GM12891 (cell line): ENCODE results near the gene DPP7.

Experiments
- POLR2A ChIP-seq: IDR thresholded peaks from 2 replicates; pipeline ENCODE4 v1.6.1; 2011; ENCODE audit warnings: low read depth, low read length, control low read depth
- POLR2AphosphoS5 ChIP-seq: IDR thresholded peaks from 2 replicates; pipeline ENCODE4 v1.6.1; 2011; ENCODE audit warnings: low read depth, low read length, control low read depth
- TAF1 ChIP-seq: IDR thresholded peaks from 2 replicates; pipeline ENCODE4 v1.6.1; 2011; ENCODE audit warnings: low read depth, low read length, control low read depth

DNA sequence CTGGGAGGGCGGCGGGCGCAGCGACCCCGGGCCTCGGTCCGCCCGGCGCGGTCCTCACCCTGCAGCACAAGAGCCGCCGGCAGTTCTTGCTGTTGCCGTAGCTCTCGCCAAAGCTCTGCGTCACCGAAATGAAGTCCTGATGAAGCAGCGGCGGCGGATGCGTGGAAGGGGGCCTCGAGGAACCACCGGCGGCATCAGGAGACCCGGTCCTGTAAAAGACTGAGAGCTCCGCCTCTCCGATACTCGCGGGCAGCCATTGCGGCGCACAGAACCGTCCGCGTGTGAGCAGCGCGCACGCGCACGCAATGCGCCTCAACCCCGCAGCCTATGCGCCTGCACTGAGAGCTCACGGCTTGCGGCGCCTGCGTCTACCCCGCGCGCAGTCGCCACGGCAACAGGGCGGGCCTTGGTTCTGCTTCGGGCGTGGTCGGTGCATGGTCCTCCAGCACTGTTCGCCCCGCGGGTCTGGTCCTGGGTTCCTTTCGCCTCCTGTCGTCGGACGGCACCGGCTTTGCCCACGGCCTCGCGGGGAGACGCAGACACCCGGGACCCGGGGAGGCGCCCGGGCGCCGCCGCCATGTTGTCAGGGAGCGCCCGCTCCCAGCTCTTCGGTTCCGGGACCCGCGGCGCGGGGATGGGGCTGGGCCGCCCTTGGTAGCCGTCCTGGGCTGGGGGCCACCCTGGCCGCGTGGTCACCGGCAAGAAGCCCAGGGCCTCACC lies 15.1 kb upstream of the DPP7 start:
- TF ChIP-seq POLR2AphosphoS5 = peak; percentile 52; the same call in 1 of the 2 replicates
- peak; percentile 94 for TF ChIP-seq TAF1
- TF ChIP-seq POLR2A = peak; percentile 65
